HepG2 (cell line): ENCODE data around the gene RAB40C. TPM values are rescaled to one million over a fixed set of nuclear protein-coding genes. Genes with fewer than 3 reads are reported as not detected.
A peak's percentile ranks its signal among the peaks of the same experiment; 100 is the strongest.

Experiments used
- ATF4 ChIP-seq, 2 experiments: fragments of 450-650 bp in 1 of 2; sonication (generic) in 1 of 2; formaldehyde crosslinking; IDR thresholded peaks; 2 replicates each; pipeline versions ENCODE4 v1.5.0 to v1.8.0; 2020 to 2022; ENCODE audit warnings: mild to moderate bottlenecking in 1 of 2, missing genetic modification reagents in 1 of 2
- BRCA1 ChIP-seq: sonication (generic); formaldehyde crosslinking; IDR thresholded peaks from 2 replicates; pipeline ENCODE4 v1.4.0; 2020; ENCODE audit warnings: missing genetic modification reagents
- GPBP1L1 ChIP-seq: sonication (generic); formaldehyde crosslinking; IDR thresholded peaks from 2 replicates; pipeline ENCODE4 v1.5.0; 2020; ENCODE audit warnings: mild to moderate bottlenecking, missing genetic modification reagents
- KAT7 ChIP-seq: IDR thresholded peaks from 2 replicates; pipeline ENCODE4 v1.6.1; 2018; ENCODE audit warnings: borderline replicate concordance, missing compliant biosample characterization
- NFRKB ChIP-seq: fragments of 450-650 bp; IDR thresholded peaks from 2 replicates; pipeline ENCODE4 v1.6.1; 2017
- PAF1 ChIP-seq: IDR thresholded peaks from 2 replicates; pipeline ENCODE4 v1.6.1; 2016; ENCODE audit warnings: missing genetic modification reagents, missing compliant biosample characterization
- POLR2AphosphoS2 ChIP-seq: IDR thresholded peaks from 2 replicates; pipeline ENCODE4 v1.6.1; 2011; ENCODE audit warnings: low read depth, low read length, improper control_type of control experiment
- SMAD1 ChIP-seq: sonication (generic); formaldehyde crosslinking; IDR thresholded peaks from 2 replicates; pipeline ENCODE4 v1.4.0; 2020; ENCODE audit warnings: missing genetic modification reagents, low read depth, mild to moderate bottlenecking, borderline replicate concordance
- SMYD3 ChIP-seq: sonication (generic); formaldehyde crosslinking; IDR thresholded peaks from 2 replicates; pipeline ENCODE4 v1.8.1; 2023; ENCODE audit warnings: mild to moderate bottlenecking, missing genetic modification reagents
- TBX2 ChIP-seq: sonication (generic); formaldehyde crosslinking; IDR thresholded peaks from 2 replicates; pipeline ENCODE4 v1.5.0; 2020; ENCODE audit warnings: missing genetic modification reagents, mild to moderate bottlenecking, borderline replicate concordance
- TMF1 ChIP-seq: sonication (generic); formaldehyde crosslinking; IDR thresholded peaks from 2 replicates; pipeline ENCODE4 v1.8.1; 2022; ENCODE audit warnings: low read depth, missing genetic modification reagents
- ZBTB7A ChIP-seq: sonication (generic); formaldehyde crosslinking; IDR thresholded peaks from 2 replicates; pipeline ENCODE4 v1.8.0; 2022; ENCODE audit warnings: mild to moderate bottlenecking, missing genetic modification reagents
- ZNF296 ChIP-seq: sonication (generic); formaldehyde crosslinking; conservative IDR thresholded peaks from 2 replicates; pipeline ENCODE4 v1.5.0; 2020; ENCODE audit warnings: mild to moderate bottlenecking, missing genetic modification reagents
- ZNF773 ChIP-seq: sonication (generic); formaldehyde crosslinking; IDR thresholded peaks from 2 replicates; pipeline ENCODE4 v1.4.0; 2020; ENCODE audit warnings: missing genetic modification reagents, borderline replicate concordance
- ZNF781 ChIP-seq: sonication (generic); formaldehyde crosslinking; IDR thresholded peaks from 2 replicates; pipeline ENCODE4 v1.5.1; 2020; ENCODE audit warnings: borderline replicate concordance, mild to moderate bottlenecking, missing genetic modification reagents; ENCODE audit errors: not compliant biosample characterization
- ZXDC ChIP-seq: sonication (generic); formaldehyde crosslinking; IDR thresholded peaks from 2 replicates; pipeline ENCODE4 v1.5.0; 2020; ENCODE audit warnings: mild to moderate bottlenecking, missing genetic modification reagents
- polyA plus RNA-seq, 8 experiments: library from polyadenylated mRNA; depleted of rRNA in 3 of 8; stranded (reverse) in 7 of 8; unstranded in 1 of 8; fragments of >200 nt; fragmentation: Illumina TruSeq in 4 of 8; extraction: Trizol in 4 of 8; gene quantifications; 2 replicates each; pipeline versions ENCODE4 v1.2.1 to v1.2.3, GENCODE V29; 2011 to 2016; ENCODE audit warnings: low read depth in 4 of 8, missing spikeins in 1 of 8, mixed read lengths in 1 of 8; ENCODE audit not compliant: insufficient read depth in 1 of 8
- total RNA-seq, 5 experiments: library from RNA; depleted of rRNA; stranded (reverse); fragments of >200 nt; fragmentation: Illumina TruSeq; extraction: Trizol; gene quantifications; 2 replicates each; pipeline ENCODE4 v1.2.3, GENCODE V29; 2016; ENCODE audit warnings: low read depth in 1 of 5
- TF ChIP-seq, protein P1 (sequence below): sonication (generic); formaldehyde crosslinking; IDR thresholded peaks from 2 replicates; pipeline ENCODE4 v1.4.0; 2020; ENCODE audit warnings: mild to moderate bottlenecking, missing genetic modification reagents, borderline replicate concordance

The RAB40C gene
- total and polyA plus RNA-seq, 2 of the 13 experiments (the other 11 are each of a cell fraction or from before 2014, with no cell fraction given) = 7.7 to 11.5 TPM

DNA sequence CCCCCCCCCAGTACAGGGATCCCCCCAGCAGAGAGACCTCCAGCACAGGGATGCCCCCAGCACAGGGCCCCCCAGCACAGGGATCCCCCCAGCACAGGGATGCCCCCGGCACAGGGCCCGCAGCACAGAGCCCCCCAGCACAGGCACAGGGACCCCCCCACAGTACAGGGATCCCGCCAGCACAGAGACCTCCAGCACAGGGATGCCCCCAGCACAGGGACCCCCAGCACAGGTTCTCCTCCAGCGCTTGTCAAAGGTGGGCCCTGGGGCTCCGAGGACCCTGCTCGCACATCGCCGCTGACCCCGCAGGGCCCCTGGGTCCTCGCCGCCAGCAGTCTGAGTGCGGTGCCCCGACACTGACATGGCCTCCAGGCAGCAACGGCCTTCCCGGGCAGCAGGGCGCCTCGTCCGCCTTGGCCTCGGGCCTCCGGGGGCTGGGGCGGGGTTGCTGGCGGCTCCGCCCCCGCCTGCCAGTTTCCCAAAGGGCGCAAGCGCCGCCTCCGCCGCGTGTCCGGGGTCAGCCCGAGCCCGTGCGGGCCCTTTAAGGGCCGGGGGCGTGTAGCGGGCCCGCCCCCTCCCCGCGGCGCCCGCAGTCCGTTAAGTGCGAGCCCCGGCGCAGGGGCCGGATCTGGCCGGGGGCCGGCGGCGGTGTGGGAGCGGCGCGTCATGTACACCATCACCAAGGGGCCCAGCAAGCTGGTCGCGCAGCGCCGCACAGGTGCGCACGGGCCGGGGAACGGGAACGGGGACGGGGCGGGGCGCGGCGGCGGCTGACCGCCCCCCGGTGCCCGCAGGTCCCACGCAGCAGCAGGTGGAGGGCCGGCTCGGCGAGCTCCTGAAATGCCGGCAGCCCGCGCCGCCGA lies 51.7 kb downstream of the RAB40C start, which contains the start of gene MCRIP2 (continued):
- TF ChIP-seq GPBP1L1 (CRISPR knock-in tag) (no peak), NFRKB (no peak), SMYD3 (CRISPR knock-in tag) (no peak), ZNF773 (CRISPR knock-in tag) (no peak), ZBTB7A (no peak), SMAD1 (CRISPR knock-in tag) (no peak), ZXDC (no peak; the same call in 1 of the 2 replicates), POLR2AphosphoS2 (no peak), ZNF296 (no peak), KAT7 (CRISPR knock-in tag) (no peak), BRCA1 (CRISPR knock-in tag) (peak; percentile 27; the same call in 1 of the 2 replicates), TMF1 (CRISPR knock-in tag) (peak; percentile 1; the same call in 1 of the 2 replicates), ZNF781 (CRISPR knock-in tag) (peak; percentile 52), TBX2 (CRISPR knock-in tag) (no peak), PAF1 (CRISPR knock-in tag) (no peak), ATF4 (CRISPR knock-in tag; IDR thresholded peaks at IDR 0.05) (peak in 1 of 2 experiments; percentile 58; a peak in 2 of 4 replicates)
- TF ChIP-seq, protein P1, sequence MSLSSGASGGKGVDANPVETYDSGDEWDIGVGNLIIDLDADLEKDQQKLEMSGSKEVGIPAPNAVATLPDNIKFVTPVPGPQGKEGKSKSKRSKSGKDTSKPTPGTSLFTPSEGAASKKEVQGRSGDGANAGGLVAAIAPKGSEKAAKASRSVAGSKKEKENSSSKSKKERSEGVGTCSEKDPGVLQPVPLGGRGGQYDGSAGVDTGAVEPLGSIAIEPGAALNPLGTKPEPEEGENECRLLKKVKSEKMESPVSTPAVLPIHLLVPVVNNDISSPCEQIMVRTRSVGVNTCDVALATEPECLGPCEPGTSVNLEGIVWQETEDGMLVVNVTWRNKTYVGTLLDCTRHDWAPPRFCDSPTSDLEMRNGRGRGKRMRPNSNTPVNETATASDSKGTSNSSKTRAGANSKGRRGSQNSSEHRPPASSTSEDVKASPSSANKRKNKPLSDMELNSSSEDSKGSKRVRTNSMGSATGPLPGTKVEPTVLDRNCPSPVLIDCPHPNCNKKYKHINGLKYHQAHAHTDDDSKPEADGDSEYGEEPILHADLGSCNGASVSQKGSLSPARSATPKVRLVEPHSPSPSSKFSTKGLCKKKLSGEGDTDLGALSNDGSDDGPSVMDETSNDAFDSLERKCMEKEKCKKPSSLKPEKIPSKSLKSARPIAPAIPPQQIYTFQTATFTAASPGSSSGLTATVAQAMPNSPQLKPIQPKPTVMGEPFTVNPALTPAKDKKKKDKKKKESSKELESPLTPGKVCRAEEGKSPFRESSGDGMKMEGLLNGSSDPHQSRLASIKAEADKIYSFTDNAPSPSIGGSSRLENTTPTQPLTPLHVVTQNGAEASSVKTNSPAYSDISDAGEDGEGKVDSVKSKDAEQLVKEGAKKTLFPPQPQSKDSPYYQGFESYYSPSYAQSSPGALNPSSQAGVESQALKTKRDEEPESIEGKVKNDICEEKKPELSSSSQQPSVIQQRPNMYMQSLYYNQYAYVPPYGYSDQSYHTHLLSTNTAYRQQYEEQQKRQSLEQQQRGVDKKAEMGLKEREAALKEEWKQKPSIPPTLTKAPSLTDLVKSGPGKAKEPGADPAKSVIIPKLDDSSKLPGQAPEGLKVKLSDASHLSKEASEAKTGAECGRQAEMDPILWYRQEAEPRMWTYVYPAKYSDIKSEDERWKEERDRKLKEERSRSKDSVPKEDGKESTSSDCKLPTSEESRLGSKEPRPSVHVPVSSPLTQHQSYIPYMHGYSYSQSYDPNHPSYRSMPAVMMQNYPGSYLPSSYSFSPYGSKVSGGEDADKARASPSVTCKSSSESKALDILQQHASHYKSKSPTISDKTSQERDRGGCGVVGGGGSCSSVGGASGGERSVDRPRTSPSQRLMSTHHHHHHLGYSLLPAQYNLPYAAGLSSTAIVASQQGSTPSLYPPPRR (CRISPR knock-in tag) = no peak
